HEK293 (cell line): Measurements from ENCODE around the gene MS4A7.

Source experiments
- ATF2 ChIP-seq: fragments of 450-650 bp; formaldehyde crosslinking; IDR thresholded peaks from 2 replicates; pipeline ENCODE4 v1.5.1; 2016; ENCODE audit warnings: missing biosample characterization, missing genetic modification characterization, low read depth
- CTCF ChIP-seq: fragments of 450-650 bp; formaldehyde crosslinking; IDR thresholded peaks from 2 replicates; pipeline ENCODE4 v1.5.1; 2016; ENCODE audit warnings: missing biosample characterization, missing genetic modification characterization
- SALL2 ChIP-seq: fragments of 450-650 bp; formaldehyde crosslinking; IDR thresholded peaks from 2 replicates; pipeline ENCODE4 v1.5.0; 2017; ENCODE audit warnings: missing biosample characterization, mild to moderate bottlenecking, missing genetic modification characterization, borderline replicate concordance
- ZSCAN30 ChIP-seq: fragments of 450-650 bp; IDR thresholded peaks from 2 replicates; pipeline ENCODE4 v1.5.1; 2018; ENCODE audit warnings: missing biosample characterization, mild to moderate bottlenecking, missing genetic modification characterization, moderate library complexity

- no peak for TF ChIP-seq CTCF (tag by site-specific recombination)
- TF ChIP-seq ATF2 (tag by site-specific recombination), result no peak
- no peak for TF ChIP-seq ZSCAN30 (tag by site-specific recombination)
- no peak for TF ChIP-seq SALL2 (tag by site-specific recombination)
Measured at GRCh38 chr11:60338053-60338452, 40.3 kb upstream of the MS4A7 start.
